22Rv1 (cell line): ENCODE data around the gene U2SURP.
A peak's percentile ranks its signal among the peaks of the same experiment; 100 is the strongest.

ENCODE experiments used
- H3K27ac ChIP-seq: fragments of 450-650 bp; 2 replicates; pipeline ENCODE4 v1.5.1; 2017
- ZFX ChIP-seq: fragments of 450-650 bp; IDR thresholded peaks from 2 replicates; pipeline ENCODE4 v1.6.1; 2017; ENCODE audit warnings: antibody characterized with exemption, borderline replicate concordance
- TF ChIP-seq, protein P1 (sequence below): fragments of 450-650 bp; IDR thresholded peaks from 2 replicates; pipeline ENCODE4 v1.5.1; 2017; ENCODE audit warnings: mild to moderate bottlenecking

U2SURP gene

DNA sequence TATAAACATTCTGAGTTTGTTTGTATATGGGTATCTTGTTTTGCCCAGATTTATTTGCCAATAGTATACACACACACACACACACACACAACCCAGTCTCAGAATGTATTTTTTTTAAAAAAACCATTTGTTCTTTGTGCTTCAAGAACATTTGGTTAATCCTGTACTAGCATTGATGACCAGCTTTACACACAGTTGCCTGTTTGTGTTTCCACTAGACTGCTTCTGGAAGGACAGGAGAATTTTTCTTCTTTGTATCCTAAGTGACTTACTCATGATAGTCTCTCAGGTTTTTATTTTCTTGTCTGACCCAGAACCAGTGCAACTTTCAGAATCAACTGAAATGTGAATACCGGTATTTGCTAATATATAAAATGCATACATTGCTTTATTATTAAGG is 40.5 kb downstream of the U2SURP start:
- TF ChIP-seq, protein P1, sequence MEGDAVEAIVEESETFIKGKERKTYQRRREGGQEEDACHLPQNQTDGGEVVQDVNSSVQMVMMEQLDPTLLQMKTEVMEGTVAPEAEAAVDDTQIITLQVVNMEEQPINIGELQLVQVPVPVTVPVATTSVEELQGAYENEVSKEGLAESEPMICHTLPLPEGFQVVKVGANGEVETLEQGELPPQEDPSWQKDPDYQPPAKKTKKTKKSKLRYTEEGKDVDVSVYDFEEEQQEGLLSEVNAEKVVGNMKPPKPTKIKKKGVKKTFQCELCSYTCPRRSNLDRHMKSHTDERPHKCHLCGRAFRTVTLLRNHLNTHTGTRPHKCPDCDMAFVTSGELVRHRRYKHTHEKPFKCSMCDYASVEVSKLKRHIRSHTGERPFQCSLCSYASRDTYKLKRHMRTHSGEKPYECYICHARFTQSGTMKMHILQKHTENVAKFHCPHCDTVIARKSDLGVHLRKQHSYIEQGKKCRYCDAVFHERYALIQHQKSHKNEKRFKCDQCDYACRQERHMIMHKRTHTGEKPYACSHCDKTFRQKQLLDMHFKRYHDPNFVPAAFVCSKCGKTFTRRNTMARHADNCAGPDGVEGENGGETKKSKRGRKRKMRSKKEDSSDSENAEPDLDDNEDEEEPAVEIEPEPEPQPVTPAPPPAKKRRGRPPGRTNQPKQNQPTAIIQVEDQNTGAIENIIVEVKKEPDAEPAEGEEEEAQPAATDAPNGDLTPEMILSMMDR = no peak
- TF ChIP-seq ZFX = no peak
- peak overlapping the region; percentile 70 for H3K27ac ChIP-seq

DNA sequence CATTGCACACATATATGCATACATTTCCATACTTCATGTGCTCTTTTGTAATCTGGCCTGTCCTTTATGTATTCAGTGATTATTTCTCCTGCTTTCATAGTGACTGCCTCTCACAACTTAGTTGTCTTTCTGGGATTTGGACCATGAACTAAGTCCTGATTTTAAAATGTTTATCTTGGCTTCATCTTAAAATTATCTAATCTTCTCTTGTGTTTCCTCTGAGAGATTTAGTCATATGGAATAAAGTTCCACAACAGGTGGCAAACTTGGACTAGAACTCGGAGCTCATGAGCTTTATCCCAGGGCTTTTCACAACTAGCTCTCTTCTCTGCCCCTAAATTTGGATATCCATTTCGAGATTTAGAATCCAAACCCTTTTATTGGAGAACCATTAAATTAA is 44.3 kb downstream of the U2SURP start:
- TF ChIP-seq ZFX = no peak
- TF ChIP-seq, protein P1 = no peak
- H3K27ac ChIP-seq = peak overlapping the region; percentile 41

DNA sequence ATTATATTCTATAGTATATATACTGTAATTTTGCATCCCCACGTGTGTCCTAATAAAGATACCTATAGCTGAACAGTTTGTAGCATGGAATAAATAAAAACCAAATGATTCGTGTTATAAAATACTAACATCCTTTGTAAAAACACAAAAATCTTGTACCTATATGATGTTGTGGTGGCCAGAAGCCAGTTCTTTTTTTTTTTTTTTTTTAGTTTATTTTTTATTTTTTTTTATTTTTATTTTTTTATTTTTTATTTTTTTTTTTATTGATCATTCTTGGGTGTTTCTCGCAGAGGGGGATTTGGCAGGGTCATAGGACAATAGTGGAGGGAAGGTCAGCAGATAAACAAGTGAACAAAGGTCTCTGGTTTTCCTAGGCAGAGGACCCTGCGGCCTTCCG is 44.7 kb downstream of the U2SURP start:
- H3K27ac ChIP-seq = peak overlapping the region; percentile 41

DNA sequence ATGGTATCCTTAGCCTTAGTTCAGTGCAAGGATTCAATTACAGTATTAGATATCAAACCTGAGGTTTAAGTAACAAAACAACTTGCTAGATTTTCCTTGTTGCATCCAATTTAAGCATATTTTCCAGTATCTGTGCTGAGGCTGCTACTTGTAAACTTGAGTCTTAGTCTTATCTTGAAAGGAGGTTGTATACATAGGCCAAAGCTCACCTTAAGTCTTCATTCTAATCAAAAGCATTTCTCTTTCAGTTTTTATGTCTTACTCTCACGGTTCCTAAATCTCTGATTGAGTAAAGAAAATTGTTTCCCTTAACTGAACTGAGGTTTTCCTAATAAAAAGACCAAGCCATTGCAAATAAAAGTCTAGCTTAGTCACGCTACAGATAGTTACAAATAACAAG is 52.6 kb downstream of the U2SURP start:
- TF ChIP-seq, protein P1 = no peak
- no peak for TF ChIP-seq ZFX
- no peak overlapping the region for H3K27ac ChIP-seq

DNA sequence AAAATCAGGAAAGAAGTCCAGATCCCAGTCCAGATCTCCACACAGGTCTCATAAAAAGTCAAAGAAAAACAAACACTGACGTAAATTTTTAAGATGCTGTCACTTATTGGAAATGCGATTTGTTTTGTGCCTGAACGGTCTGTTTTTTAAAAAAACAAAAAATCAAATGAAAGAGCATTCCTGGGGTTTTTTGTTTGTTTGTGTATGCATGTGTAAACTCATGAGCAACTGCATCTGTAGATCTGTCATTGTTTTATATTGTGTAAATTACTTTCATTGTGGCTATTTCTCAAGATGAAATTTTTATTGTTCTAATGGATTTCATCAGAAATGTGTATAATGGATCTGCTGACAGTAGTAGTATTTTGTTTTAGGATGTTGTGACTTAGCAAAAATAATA is 55.0 kb downstream of the U2SURP start:
- TF ChIP-seq ZFX = no peak
- TF ChIP-seq, protein P1 = no peak
- H3K27ac ChIP-seq = no peak overlapping the region

DNA sequence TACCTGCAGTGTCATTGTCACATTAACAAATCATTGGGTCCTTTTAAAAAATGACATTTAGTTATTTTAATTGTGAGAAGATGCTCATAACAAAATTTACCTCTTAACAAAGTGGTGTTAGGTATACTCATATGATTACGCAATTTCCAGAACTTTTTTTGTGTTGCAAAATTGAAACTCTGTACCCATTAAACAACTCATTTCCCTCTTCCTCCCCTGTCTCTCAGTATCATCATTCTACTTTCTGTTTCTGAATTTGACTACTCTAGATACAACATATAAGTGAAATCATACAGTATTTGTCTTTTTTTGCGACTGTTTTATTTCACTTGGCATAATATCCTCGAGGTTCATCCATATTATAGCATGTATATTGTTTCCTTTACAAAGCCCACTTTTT is 59.5 kb downstream of the U2SURP start:
- TF ChIP-seq, protein P1 = no peak
- no peak for TF ChIP-seq ZFX
- H3K27ac ChIP-seq = no peak overlapping the region

DNA sequence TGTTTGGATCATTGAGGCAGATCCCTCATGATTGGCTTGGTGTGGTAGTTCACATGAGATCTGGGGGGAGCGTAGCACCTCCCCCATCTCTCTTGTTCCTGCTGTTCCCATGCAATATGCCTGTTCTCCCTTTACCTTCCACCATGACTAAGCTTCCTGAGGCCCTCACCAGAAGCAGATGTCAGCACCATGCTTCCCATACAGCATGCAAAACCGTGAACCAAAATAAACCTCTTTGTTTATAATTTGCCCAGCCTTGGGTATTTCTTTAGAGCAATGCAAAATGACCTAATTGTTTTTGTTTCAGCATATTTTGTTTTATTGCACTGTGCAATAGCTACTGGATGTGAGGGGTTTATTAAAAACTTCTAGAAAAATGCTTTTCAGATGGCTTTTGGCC is 61.6 kb downstream of the U2SURP start:
- no peak overlapping the region for H3K27ac ChIP-seq
- no peak for TF ChIP-seq ZFX
- TF ChIP-seq, protein P1 = no peak

DNA sequence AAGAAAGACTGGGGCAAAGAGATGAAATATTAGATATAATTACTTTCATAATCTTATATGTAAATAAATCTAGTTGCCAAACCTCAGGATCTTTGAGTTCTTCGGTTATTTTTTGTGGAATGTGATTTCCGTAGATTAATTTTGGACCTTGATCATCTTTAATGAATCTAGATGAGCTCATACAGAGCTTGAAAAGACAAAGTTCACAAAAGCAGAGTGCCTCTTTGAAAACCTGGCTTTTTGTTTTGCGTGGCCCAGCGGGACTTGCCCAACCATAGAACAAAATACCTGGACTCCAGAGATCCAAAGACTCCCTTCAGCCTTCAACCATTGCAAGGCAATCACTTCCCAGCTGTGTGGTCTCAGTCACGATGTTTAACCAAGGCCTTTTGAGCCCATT is 63.4 kb downstream of the U2SURP start:
- no peak overlapping the region for H3K27ac ChIP-seq
- no peak for TF ChIP-seq ZFX
- TF ChIP-seq, protein P1 = no peak
